Small intestine (tissue), 7 donors: ENCODE results near the gene ZHX3. TPM values are rescaled to one million over a fixed set of nuclear protein-coding genes. Genes with fewer than 3 reads are reported as not detected.
A peak's percentile ranks its signal among the peaks of the same experiment; 100 is the strongest.

ENCODE experiments used
- DNase-seq, 2 donors: peaks; one replicate each; pipeline versions ENCODE4 v3.0.0 to v3.0.0-alpha.2; 2013
- FAIRE-seq: peaks from 2 replicates; lab custom pipeline; 2012; peaks lifted over from hg19 to GRCh38; lab: Jason Lieb, UNC
- H3K27ac ChIP-seq, 3 donors: one replicate each; pipeline ENCODE4 v1.5.1; 2013; ENCODE audit warnings: low read length in 2 of 3, mild to moderate bottlenecking in 2 of 3, control low read depth in 1 of 3, inconsistent platforms in 1 of 3, low read depth in 1 of 3, moderate library complexity in 1 of 3
- H3K27me3 ChIP-seq, 3 donors: one replicate each; pipeline ENCODE4 v1.6.1; 2013; ENCODE audit warnings: low read length in 3 of 3, inconsistent platforms in 1 of 3; ENCODE audit not compliant: control insufficient read depth in 3 of 3, insufficient read depth in 3 of 3
- H3K36me3 ChIP-seq, 3 donors: one replicate each; pipeline ENCODE4 v1.6.1; 2013; ENCODE audit warnings: low read length in 3 of 3, inconsistent platforms in 1 of 3, low read depth in 1 of 3, mild to moderate bottlenecking in 1 of 3, moderate library complexity in 1 of 3; ENCODE audit not compliant: control insufficient read depth in 3 of 3, insufficient read depth in 2 of 3
- H3K4me1 ChIP-seq, 3 donors: one replicate each; pipeline ENCODE4 v1.6.1; 2013; ENCODE audit warnings: low read length in 2 of 3, inconsistent platforms in 1 of 3, low read depth in 1 of 3, mild to moderate bottlenecking in 1 of 3, moderate library complexity in 1 of 3; ENCODE audit not compliant: control insufficient read depth in 3 of 3, insufficient read depth in 2 of 3
- H3K4me3 ChIP-seq, 3 donors: one replicate each; pipeline ENCODE4 v1.5.1; 2013; ENCODE audit warnings: low read length in 3 of 3, control low read depth in 1 of 3, inconsistent platforms in 1 of 3, low read depth in 1 of 3, mild to moderate bottlenecking in 1 of 3, moderate library complexity in 1 of 3
- H3K9me3 ChIP-seq, 2 donors: one replicate each; pipeline ENCODE4 v1.6.1; 2013; ENCODE audit warnings: low read depth in 1 of 2, low read length in 1 of 2; ENCODE audit not compliant: control insufficient read depth in 2 of 2, insufficient read depth in 1 of 2
- WGBS, 3 donors: extraction: QIAGEN DNeasy Blood & Tissue Kit; methylation state at CpG; one replicate each; pipeline ENCODE4 v1.1.7; 2013; 5-methylcytosine and 5-hydroxymethylcytosine counted together
- polyA plus RNA-seq, 4 donors: library from polyadenylated mRNA; stranded (reverse) in 3 of 4; unstranded in 1 of 4; fragments of 200-250 nt in 3 of 4; fragments of 120-200 nt in 1 of 4; gene quantifications; one replicate each; pipeline versions ENCODE4 v1.2.1 to v1.2.3, GENCODE V29; 2013
- donor health status: healthy with polysubstance abuse.
- donor health status: control.
- donor health status: control.
- donor health status: Bipolar disorder and iron deficiency.
- donor health status: healthy.

ZHX3 gene
- polyA plus RNA-seq, 4 donors, result 6.0 to 18.3 (median 10.2) TPM

GRCh38 chr20:41163821-41164220, 153.7 kb downstream of the ZHX3 start:
- Histone ChIP-seq H3K27ac (no peak overlapping the region), H3K4me3 (no peak overlapping the region), H3K36me3 (peaks cover 20 to 96% (median 48%) of the 10 kb centered on the region in 3 donors), H3K4me1 (no peaks in the 10 kb centered on the region), H3K27me3 (no peaks in the 10 kb centered on the region), H3K9me3 (no peaks in the 10 kb centered on the region)
- FAIRE-seq, result no peak
- DNase-seq, result no peak
- WGBS, 3 donors, result 95 to 98% (median 97%) methylated on average over 11 of the region's 11 CpGs

GRCh38 chr20:41162396-41162795, 155.1 kb downstream of the ZHX3 start:
- no peak for DNase-seq
- peaks cover 20 to 84% (median 39%) of the 10 kb centered on the region in 3 donors for H3K36me3 ChIP-seq
- FAIRE-seq, result no peak

GRCh38 chr20:41161886-41162285, 155.6 kb downstream of the ZHX3 start:
- H3K4me1 ChIP-seq, result peaks cover 0 to 2% (median 0%) of the 10 kb centered on the region in 3 donors
- no peak for DNase-seq
- H3K27me3 ChIP-seq, result no peaks in the 10 kb centered on the region
- H3K9me3 ChIP-seq, result no peaks in the 10 kb centered on the region
- no peak for FAIRE-seq
- H3K4me3 ChIP-seq, result no peak overlapping the region
- H3K36me3 ChIP-seq, result peaks cover 20 to 79% (median 34%) of the 10 kb centered on the region in 3 donors
- WGBS, 3 donors, result 41 to 67% (median 59%) methylated on average over 1 of the region's 1 CpG
- peak overlapping the region in 1 of 3 donors; percentile 11 for H3K27ac ChIP-seq

More at GRCh38 chr20:41162396-41162795, 155.1 kb downstream of the ZHX3 start:
- Histone ChIP-seq H3K9me3 (no peaks in the 10 kb centered on the region), H3K27me3 (no peaks in the 10 kb centered on the region), H3K4me3 (no peak overlapping the region), H3K27ac (peak overlapping the region in 1 of 3 donors; percentile 24), H3K4me1 (peaks cover 0 to 2% (median 0%) of the 10 kb centered on the region in 3 donors)
- WGBS, 3 donors, result 95 to 98% (median 97%) methylated on average over 11 of the region's 11 CpGs

GRCh38 chr20:41160686-41161085, 156.8 kb downstream of the ZHX3 start:
- H3K9me3 ChIP-seq, result no peaks in the 10 kb centered on the region
- H3K4me1 ChIP-seq, result peaks cover 4 to 6% (median 5%) of the 10 kb centered on the region in 3 donors
- H3K27me3 ChIP-seq, result no peaks in the 10 kb centered on the region
- no peak for DNase-seq
- WGBS, 3 donors, result 92 to 96% (median 96%) methylated on average over 2 of the region's 2 CpGs
- H3K36me3 ChIP-seq, result peaks cover 15 to 71% (median 23%) of the 10 kb centered on the region in 3 donors
- H3K4me3 ChIP-seq, result no peak overlapping the region
- FAIRE-seq, result no peak
- no peak overlapping the region for H3K27ac ChIP-seq

GRCh38 chr20:41159547-41159946, 158.0 kb downstream of the ZHX3 start:
- WGBS, 3 donors, result 90 to 92% (median 91%) methylated on average over 10 of the region's 10 CpGs
- peak overlapping the region in 1 of 3 donors; percentile 64 for H3K27ac ChIP-seq
- FAIRE-seq, result no peak
- H3K27me3 ChIP-seq, result no peaks in the 10 kb centered on the region
- no peaks in the 10 kb centered on the region for H3K9me3 ChIP-seq
- peaks cover 4 to 6% (median 5%) of the 10 kb centered on the region in 3 donors for H3K4me1 ChIP-seq
- DNase-seq, result no peak
- H3K4me3 ChIP-seq, result no peak overlapping the region
- peaks cover 11 to 71% (median 20%) of the 10 kb centered on the region in 3 donors for H3K36me3 ChIP-seq

GRCh38 chr20:41158082-41158625, 159.4 kb downstream of the ZHX3 start:
- WGBS, 3 donors, result 76 to 87% (median 82%) methylated on average over 6 of the region's 6 CpGs
- Histone ChIP-seq H3K9me3 (no peaks in the 10 kb centered on the region), H3K4me1 (peaks cover 4 to 13% (median 5%) of the 10 kb centered on the region in 3 donors), H3K36me3 (peaks cover 8 to 62% (median 11%) of the 10 kb centered on the region in 3 donors), H3K4me3 (no peak overlapping the region), H3K27me3 (no peaks in the 10 kb centered on the region), H3K27ac (peak overlapping the region in 2 of 3 donors; percentile 61 to 64)
- DNase-seq (no peak), FAIRE-seq (no peak)

- H3K9me3 ChIP-seq, result no peaks in the 10 kb centered on the region
- FAIRE-seq, result no peak
- peak overlapping the region in 1 of 3 donors; percentile 2 for H3K27ac ChIP-seq
- peaks cover 0 to 53% (median 2%) of the 10 kb centered on the region in 3 donors for H3K36me3 ChIP-seq
- WGBS, 3 donors, result 85 to 93% (median 90%) methylated on average over 7 of the region's 7 CpGs
- H3K27me3 ChIP-seq, result no peaks in the 10 kb centered on the region
- H3K4me3 ChIP-seq, result no peak overlapping the region
- peaks cover 7 to 23% (median 19%) of the 10 kb centered on the region in 3 donors for H3K4me1 ChIP-seq
- no peak for DNase-seq
These were observed 162.3 kb downstream of the ZHX3 start for GRCh38 chr20:41155261-41155660.

- Histone ChIP-seq H3K27ac (peak overlapping the region in 2 of 3 donors; percentile 25 to 52), H3K9me3 (no peaks in the 10 kb centered on the region), H3K36me3 (peaks cover 0 to 46% (median 2%) of the 10 kb centered on the region in 3 donors), H3K27me3 (no peaks in the 10 kb centered on the region), H3K4me3 (no peak overlapping the region), H3K4me1 (peaks cover 8 to 29% (median 25%) of the 10 kb centered on the region in 3 donors)
- 70 to 80% (median 80%) methylated on average over 8 of the region's 8 CpGs for WGBS, 3 donors
- FAIRE-seq, result no peak
- DNase-seq, result no peak
These were observed 162.9 kb downstream of the ZHX3 start for GRCh38 chr20:41154436-41155176.
